CD4-positive, CD25-positive, alpha-beta regulatory T cell (primary cell): ENCODE data around the gene SLC2A13. TPM values are rescaled to one million over a fixed set of nuclear protein-coding genes. Genes with fewer than 3 reads are reported as not detected.
"Not testable (repeated sequence)": the region's sequence is repeated elsewhere in the genome, so short reads cannot be mapped to it uniquely, and the experiment has no call there.

Source experiments
- ATAC-seq, 2 donors: fragments of 150-1000 bp; cut with Tn5 transposase; one replicate each; pipeline ENCODE4 v1.10.0; 2021; ENCODE audit warnings: low read depth in 2 of 2, moderate number of reproducible peaks in 2 of 2, moderate library complexity in 1 of 2
- DNase-seq, 3 donors: peaks; one replicate each; pipeline versions ENCODE4 v3.0.0 to v3.0.0-alpha.2; 2012 to 2022; ENCODE audit warnings: mixed read lengths in 1 of 3
- H3K27ac ChIP-seq: one replicate; pipeline ENCODE4 v1.7.0; 2013; ENCODE audit warnings: mild to moderate bottlenecking, low read length; ENCODE audit not compliant: insufficient read depth, poor library complexity, severe bottlenecking
- H3K27me3 ChIP-seq: one replicate; pipeline ENCODE4 v1.7.0; 2013; ENCODE audit warnings: low read length; ENCODE audit not compliant: control insufficient read depth, insufficient read depth
- H3K36me3 ChIP-seq: one replicate; pipeline ENCODE4 v1.7.0; 2013; ENCODE audit warnings: mild to moderate bottlenecking, low read length, moderate library complexity; ENCODE audit not compliant: control insufficient read depth, insufficient read depth
- H3K4me1 ChIP-seq: 2 replicates; pipeline ENCODE4 v1.7.0; 2013; ENCODE audit warnings: mild to moderate bottlenecking, low read length; ENCODE audit not compliant: insufficient read depth, control insufficient read depth, poor library complexity, severe bottlenecking
- H3K4me3 ChIP-seq: one replicate; pipeline ENCODE4 v1.7.0; 2013; ENCODE audit warnings: low read depth, mild to moderate bottlenecking, low read length, moderate library complexity
- H3K9me3 ChIP-seq, 2 experiments: 1 replicate in 1 of 2; 2 replicates in 1 of 2; pipeline ENCODE4 v1.7.0; 2013; ENCODE audit warnings: low read length in 2 of 2, mild to moderate bottlenecking in 1 of 2, moderate library complexity in 1 of 2; ENCODE audit not compliant: control insufficient read depth in 2 of 2
- H3K27ac Mint-ChIP-seq, 3 donors: one replicate each; pipeline ENCODE4 v1.8.0; 2020 to 2022; ENCODE audit warnings: mild to moderate bottlenecking in 3 of 3, mixed read lengths in 3 of 3, moderate library complexity in 2 of 3
- H3K27me3 Mint-ChIP-seq: one replicate; pipeline ENCODE4 v1.8.0; 2022; ENCODE audit warnings: mild to moderate bottlenecking, mixed read lengths
- H3K36me3 Mint-ChIP-seq: one replicate; pipeline ENCODE4 v1.8.0; 2020; ENCODE audit warnings: mixed read lengths
- H3K4me1 Mint-ChIP-seq, 4 donors: one replicate each; pipeline ENCODE4 v1.8.0; 2020 to 2022; ENCODE audit warnings: mixed read lengths in 4 of 4, mild to moderate bottlenecking in 1 of 4
- H3K4me3 Mint-ChIP-seq, 4 donors: one replicate each; pipeline ENCODE4 v1.8.0; 2020 to 2022; ENCODE audit warnings: mild to moderate bottlenecking in 4 of 4, mixed read lengths in 4 of 4, moderate library complexity in 3 of 4
- H3K9me3 Mint-ChIP-seq, 7 donors: one replicate each; pipeline ENCODE4 v1.8.0; 2020 to 2022; ENCODE audit warnings: mixed read lengths in 7 of 7, mild to moderate bottlenecking in 3 of 7, moderate library complexity in 2 of 7
- polyA plus RNA-seq, 4 donors: library from polyadenylated mRNA; unstranded; fragments of 300-500 nt; fragmentation: Illumina TruSeq; gene quantifications; one replicate each; pipeline ENCODE4 v1.2.3, GENCODE V29; 2021
- total RNA-seq: library from RNA; stranded (reverse); gene quantifications from one replicate; pipeline ENCODE4 v1.2.3, GENCODE V29; 2022

Gene SLC2A13
- total and polyA plus RNA-seq, 5 donors from 2014 or later: 0.96 to 4.4 (median 1.9) TPM

DNA sequence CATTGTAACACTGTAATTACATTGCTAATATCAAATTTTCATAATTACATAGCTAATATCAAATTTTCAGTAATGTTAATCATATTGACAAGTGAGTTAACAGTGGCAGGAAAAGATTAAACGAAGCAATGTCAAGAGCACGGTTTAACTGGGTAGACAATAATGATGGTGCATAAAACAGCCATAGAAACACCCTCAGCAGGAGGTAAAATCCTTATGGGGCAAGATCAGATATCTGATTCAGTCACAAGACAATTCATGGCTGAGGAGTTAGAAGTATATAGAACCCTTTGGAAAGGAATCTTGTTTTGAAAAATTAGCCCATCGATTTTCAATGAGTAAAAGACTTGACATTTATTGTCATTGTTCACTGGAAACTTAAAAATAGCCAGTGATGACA, 190.6 kb downstream of the SLC2A13 start:
- no peaks in the 10 kb centered on the region for H3K4me1 ChIP-seq

DNA sequence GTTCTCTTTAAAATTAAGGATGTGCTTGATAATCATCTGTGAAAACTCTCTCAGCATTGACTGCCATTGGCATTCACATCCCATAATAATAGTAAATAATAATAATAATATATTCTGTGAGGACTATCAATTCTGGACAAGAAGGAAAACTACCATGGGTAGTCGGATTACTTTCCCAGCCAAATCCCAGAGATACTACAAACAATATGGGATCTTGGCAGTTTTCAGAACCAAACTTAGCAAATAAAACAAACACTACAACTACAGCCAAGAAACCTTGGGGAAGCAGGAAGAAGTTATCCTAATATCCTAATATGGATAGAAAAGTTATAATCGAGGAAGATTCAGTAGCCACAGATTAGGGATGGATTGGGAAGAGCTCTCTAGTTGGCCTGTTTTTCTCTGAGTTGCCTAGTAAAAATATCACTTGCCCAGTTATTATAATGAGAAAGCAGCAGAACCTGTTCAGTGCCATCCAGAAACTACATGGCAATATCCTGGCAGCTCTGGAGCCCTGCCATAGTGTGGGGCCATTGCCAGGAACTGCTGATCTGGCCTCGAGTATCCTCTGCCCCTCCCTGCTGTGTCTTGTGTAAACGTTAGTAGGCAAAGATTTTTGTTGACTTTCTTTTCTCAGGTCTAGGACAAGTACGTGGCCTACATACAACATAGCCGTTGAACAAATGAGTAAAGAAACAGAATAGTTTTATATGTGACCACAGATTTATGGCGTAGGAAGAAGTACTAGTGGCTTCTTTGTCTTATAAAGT, 193.5 kb downstream of the SLC2A13 start:
- no peak for ATAC-seq
- DNase-seq: no peak
- no peaks in the 10 kb centered on the region for H3K4me1 ChIP-seq
- no peaks in the 10 kb centered on the region for H3K9me3 ChIP-seq
- no peaks in the 10 kb centered on the region for H3K27me3 Mint-ChIP-seq
- H3K27ac Mint-ChIP-seq: no peak overlapping the region
- no peaks in the 10 kb centered on the region for H3K36me3 ChIP-seq
- no peak overlapping the region for H3K27ac ChIP-seq
- no peaks in the 10 kb centered on the region for H3K27me3 ChIP-seq
- no peak overlapping the region for H3K4me3 ChIP-seq
- no peaks in the 10 kb centered on the region for H3K9me3 Mint-ChIP-seq
- no peaks in the 10 kb centered on the region for H3K36me3 Mint-ChIP-seq
- H3K4me3 Mint-ChIP-seq: no peak overlapping the region
- no peaks in the 10 kb centered on the region for H3K4me1 Mint-ChIP-seq

More for the DNA sequence above, 190.6 kb downstream of the SLC2A13 start:
- Histone ChIP-seq H3K4me3 (no peak overlapping the region), H3K36me3 (no peaks in the 10 kb centered on the region), H3K9me3 (no peaks in the 10 kb centered on the region), H3K27ac (no peak overlapping the region), H3K27me3 (no peaks in the 10 kb centered on the region)
- H3K27ac Mint-ChIP-seq: no peak overlapping the region
- peaks cover 4% of the 10 kb centered on the region for H3K27me3 Mint-ChIP-seq
- peaks cover 0 to 2% (median 0%) of the 10 kb centered on the region in 7 donors for H3K9me3 Mint-ChIP-seq
- no peak for DNase-seq
- H3K4me1 Mint-ChIP-seq: no peaks in the 10 kb centered on the region
- ATAC-seq: no peak
- H3K4me3 Mint-ChIP-seq: no peak overlapping the region
- H3K36me3 Mint-ChIP-seq: no peaks in the 10 kb centered on the region

DNA sequence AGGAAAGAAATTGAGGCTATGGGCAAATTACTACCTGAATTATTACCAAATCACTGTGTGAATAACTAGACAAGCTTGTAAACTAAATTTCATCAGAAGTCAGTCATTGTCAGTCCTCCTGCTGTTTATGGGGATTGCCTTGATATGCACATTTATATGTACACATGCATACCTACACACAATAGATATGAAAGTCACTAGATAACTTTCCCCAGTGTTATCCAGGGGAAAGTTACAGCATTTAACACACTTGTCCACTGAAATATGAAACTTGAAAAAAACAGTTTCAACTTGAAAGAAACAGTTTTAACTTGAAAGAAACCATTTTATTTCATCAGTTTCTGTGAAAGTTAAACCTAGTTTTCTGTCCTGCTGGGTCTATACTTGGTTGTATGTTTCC, 199.6 kb downstream of the SLC2A13 start:
- Mint-ChIP-seq H3K4me1 (peaks cover 0 to 4% (median 0%) of the 10 kb centered on the region in 4 donors), H3K36me3 (no peaks in the 10 kb centered on the region), H3K27ac (no peak overlapping the region), H3K27me3 (no peaks in the 10 kb centered on the region), H3K4me3 (no peak overlapping the region), H3K9me3 (no peaks in the 10 kb centered on the region)
- Histone ChIP-seq H3K9me3 (no peaks in the 10 kb centered on the region), H3K4me1 (no peaks in the 10 kb centered on the region), H3K27ac (no peak overlapping the region), H3K27me3 (no peaks in the 10 kb centered on the region), H3K4me3 (no peak overlapping the region), H3K36me3 (no peaks in the 10 kb centered on the region)
- DNase-seq: no peak
- ATAC-seq: no peak

DNA sequence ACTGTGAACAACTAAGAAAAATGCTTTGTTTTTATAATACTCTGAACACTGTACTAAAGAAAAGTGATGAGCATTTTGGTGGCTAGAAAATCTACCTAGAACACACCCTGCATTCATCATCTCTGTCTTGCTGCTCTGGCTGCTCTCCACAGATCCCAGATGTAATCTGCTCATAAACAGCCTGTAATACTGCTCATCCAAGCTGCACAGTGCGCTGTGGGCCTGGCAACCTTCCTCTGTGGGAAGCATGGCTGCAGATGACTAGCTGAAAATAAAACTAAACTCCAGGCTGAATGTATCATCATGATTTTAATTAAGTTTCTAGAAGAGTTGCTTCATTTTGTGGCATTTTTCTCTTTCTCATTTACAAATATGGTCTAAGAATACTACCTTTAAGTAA, 200.7 kb downstream of the SLC2A13 start:
- Histone ChIP-seq H3K9me3 (no peaks in the 10 kb centered on the region), H3K27me3 (no peaks in the 10 kb centered on the region), H3K4me3 (no peak overlapping the region), H3K4me1 (no peaks in the 10 kb centered on the region), H3K27ac (no peak overlapping the region), H3K36me3 (no peaks in the 10 kb centered on the region)
- Mint-ChIP-seq H3K27me3 (no peaks in the 10 kb centered on the region), H3K27ac (no peak overlapping the region), H3K9me3 (no peaks in the 10 kb centered on the region), H3K4me1 (peaks cover 0 to 4% (median 0%) of the 10 kb centered on the region in 4 donors), H3K36me3 (no peaks in the 10 kb centered on the region), H3K4me3 (no peak overlapping the region)
- no peak for ATAC-seq
- no peak for DNase-seq

DNA sequence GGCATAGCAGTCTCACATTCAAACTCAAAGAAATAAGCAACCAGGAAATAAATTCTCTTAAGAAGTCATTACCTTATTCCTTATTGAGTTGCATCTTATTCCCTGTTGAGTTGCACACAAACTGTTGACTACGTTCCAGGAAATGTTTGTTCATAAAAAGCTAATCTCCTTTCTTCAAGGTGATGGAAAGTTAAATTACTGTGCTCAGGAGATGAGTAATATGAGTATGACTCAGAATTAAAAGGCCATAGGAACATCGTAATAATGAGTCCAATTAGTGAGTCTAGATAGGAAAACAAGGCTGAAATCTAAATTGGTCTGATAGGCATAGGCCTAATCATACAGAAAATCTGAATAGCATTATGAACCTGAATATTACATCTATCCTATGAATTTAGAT, 203.1 kb downstream of the SLC2A13 start:
- Histone ChIP-seq H3K4me1 (no peaks in the 10 kb centered on the region), H3K9me3 (no peaks in the 10 kb centered on the region), H3K27me3 (no peaks in the 10 kb centered on the region), H3K27ac (no peak overlapping the region), H3K4me3 (no peak overlapping the region), H3K36me3 (no peaks in the 10 kb centered on the region)
- Mint-ChIP-seq H3K9me3 (peaks cover 0 to 3% (median 0%) of the 10 kb centered on the region in 7 donors), H3K36me3 (no peaks in the 10 kb centered on the region), H3K27ac (peak overlapping the region in 1 of 3 donors; percentile 38), H3K4me3 (no peak overlapping the region), H3K4me1 (peaks cover 0 to 4% (median 0%) of the 10 kb centered on the region in 4 donors), H3K27me3 (no peaks in the 10 kb centered on the region)
- ATAC-seq (no peak), DNase-seq (no peak)

DNA sequence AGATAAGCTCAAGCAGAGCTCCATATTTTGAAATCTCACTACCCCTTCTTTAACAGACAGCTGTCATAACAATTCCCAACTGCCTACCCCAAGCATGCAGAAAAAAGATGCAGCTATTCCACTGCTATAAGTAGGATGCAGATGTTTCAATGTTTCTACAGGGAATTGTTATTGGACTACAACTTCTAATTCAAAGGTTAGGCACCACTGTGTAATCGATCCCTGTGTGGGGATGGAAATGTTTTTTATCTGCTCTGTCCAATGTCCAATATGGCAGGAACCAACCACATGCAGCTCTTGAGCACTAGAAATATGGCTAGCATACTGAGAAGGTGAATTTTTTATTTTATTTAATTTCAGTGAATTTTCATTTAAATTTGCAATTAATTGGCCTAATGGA, 208.6 kb downstream of the SLC2A13 start:
- Mint-ChIP-seq H3K36me3 (no peaks in the 10 kb centered on the region), H3K9me3 (peaks cover 0 to 3% (median 0%) of the 10 kb centered on the region in 7 donors), H3K4me3 (no peak overlapping the region), H3K27ac (no peak overlapping the region), H3K27me3 (no peaks in the 10 kb centered on the region), H3K4me1 (no peaks in the 10 kb centered on the region)
- Histone ChIP-seq H3K36me3 (no peaks in the 10 kb centered on the region), H3K4me3 (no peak overlapping the region), H3K27me3 (no peaks in the 10 kb centered on the region), H3K4me1 (no peaks in the 10 kb centered on the region), H3K27ac (no peak overlapping the region), H3K9me3 (no peaks in the 10 kb centered on the region)
- no peak for ATAC-seq
- no peak for DNase-seq

DNA sequence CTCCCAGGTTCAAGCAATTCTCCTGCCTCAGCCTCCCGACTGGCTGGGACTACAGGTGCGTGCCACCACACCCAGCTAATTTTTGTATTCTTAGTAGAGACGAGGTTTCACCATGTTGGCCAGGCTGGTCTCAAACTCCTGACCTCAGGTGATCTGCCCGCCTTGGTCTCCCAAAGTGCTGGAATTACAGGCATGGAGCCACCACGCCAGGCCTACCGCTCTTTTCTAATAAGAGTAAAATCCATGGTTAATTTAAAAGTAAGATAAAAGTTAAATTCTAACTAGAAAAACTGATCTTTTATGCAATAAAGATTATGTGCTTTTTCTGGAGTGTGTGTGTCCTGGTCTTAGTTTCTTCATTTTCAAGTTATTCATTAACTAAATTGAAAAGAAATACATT, 212.5 kb downstream of the SLC2A13 start:
- not testable (repeated sequence) for DNase-seq, H3K27ac Mint-ChIP-seq, H3K27me3 Mint-ChIP-seq

DNA sequence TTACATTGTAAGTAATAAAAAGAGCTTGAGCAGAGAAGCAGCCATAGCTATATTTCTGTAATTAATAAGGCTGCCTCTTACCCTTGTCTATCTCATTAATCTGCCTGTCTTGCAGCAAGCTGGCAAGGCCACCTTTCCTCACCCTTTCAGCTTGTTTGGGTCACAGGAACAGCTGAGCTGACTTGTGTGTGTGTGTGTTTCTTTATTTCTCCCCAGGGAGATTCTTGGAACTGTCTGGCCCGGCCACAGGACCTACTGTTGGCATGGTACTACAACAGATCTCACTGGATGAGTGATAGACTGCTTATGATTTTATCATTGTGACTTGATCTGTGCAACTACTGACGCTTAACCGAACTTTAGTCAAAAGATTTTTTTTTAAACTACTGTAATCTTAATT, 213.7 kb downstream of the SLC2A13 start:
- H3K9me3 Mint-ChIP-seq: peaks cover 0 to 3% (median 0%) of the 10 kb centered on the region in 7 donors
- H3K27me3 ChIP-seq: no peaks in the 10 kb centered on the region
- no peak for ATAC-seq
- no peaks in the 10 kb centered on the region for H3K4me1 Mint-ChIP-seq
- no peaks in the 10 kb centered on the region for H3K27me3 Mint-ChIP-seq
- no peak overlapping the region for H3K4me3 ChIP-seq
- H3K27ac Mint-ChIP-seq: no peak overlapping the region
- no peak for DNase-seq
- no peak overlapping the region for H3K4me3 Mint-ChIP-seq
- no peaks in the 10 kb centered on the region for H3K36me3 Mint-ChIP-seq
- no peaks in the 10 kb centered on the region for H3K9me3 ChIP-seq
- no peaks in the 10 kb centered on the region for H3K36me3 ChIP-seq
- no peak overlapping the region for H3K27ac ChIP-seq
- no peaks in the 10 kb centered on the region for H3K4me1 ChIP-seq

More for the DNA sequence above, 212.5 kb downstream of the SLC2A13 start:
- H3K27ac ChIP-seq, H3K27me3 ChIP-seq, ATAC-seq, H3K4me3 Mint-ChIP-seq, H3K4me3 ChIP-seq, H3K9me3 ChIP-seq, H3K36me3 ChIP-seq, H3K36me3 Mint-ChIP-seq, H3K4me1 Mint-ChIP-seq, H3K9me3 Mint-ChIP-seq, H3K4me1 ChIP-seq: not testable (repeated sequence)
